ENCODE measurements around the gene LRMDA. TPM values are rescaled to one million over a fixed set of nuclear protein-coding genes. Genes with fewer than 3 reads are reported as not detected.

The LRMDA gene
- total RNA-seq, 1 donor from 2014 or later = not detected

GRCh38 chr10:76026176-76026771 lies 594.9 kb downstream of the LRMDA start:
- Mint-ChIP-seq H3K4me1 (no peaks in the 10 kb centered on the region), H3K27ac (no peak overlapping the region), H3K36me3 (ENCODE audit: low read depth) (no peaks in the 10 kb centered on the region), H3K27me3 (no peaks in the 10 kb centered on the region), H3K4me3 (no peak overlapping the region), H3K9me3 (no peaks in the 10 kb centered on the region)
- DNase-seq = no peak
- intact Hi-C loops (cut with micrococcal nuclease) = no loop called here

- Mint-ChIP-seq H3K27ac (no peak overlapping the region), H3K4me1 (no peaks in the 10 kb centered on the region), H3K9me3 (no peaks in the 10 kb centered on the region), H3K4me3 (no peak overlapping the region), H3K27me3 (no peaks in the 10 kb centered on the region), H3K36me3 (ENCODE audit: low read depth) (no peaks in the 10 kb centered on the region)
- intact Hi-C loops (cut with micrococcal nuclease) = no loop called here
- DNase-seq = no peak
Observed at GRCh38 chr10:76026905-76027304, 595.5 kb downstream of the LRMDA start.

- no peak for DNase-seq
- intact Hi-C loops (cut with micrococcal nuclease) = no loop called here
- Mint-ChIP-seq H3K27ac (no peak overlapping the region), H3K27me3 (no peaks in the 10 kb centered on the region), H3K36me3 (ENCODE audit: low read depth) (no peaks in the 10 kb centered on the region), H3K9me3 (no peaks in the 10 kb centered on the region), H3K4me1 (no peaks in the 10 kb centered on the region), H3K4me3 (no peak overlapping the region)
Observed at GRCh38 chr10:76029782-76030181, 598.4 kb downstream of the LRMDA start.

- no peak overlapping the region for H3K4me3 Mint-ChIP-seq
- H3K27me3 Mint-ChIP-seq = no peaks in the 10 kb centered on the region
- H3K36me3 Mint-ChIP-seq (ENCODE audit: low read depth) = no peaks in the 10 kb centered on the region
- intact Hi-C loops (cut with micrococcal nuclease) = no loop called here
- no peaks in the 10 kb centered on the region for H3K4me1 Mint-ChIP-seq
- no peak overlapping the region for H3K27ac Mint-ChIP-seq
- no peaks in the 10 kb centered on the region for H3K9me3 Mint-ChIP-seq
- no peak for DNase-seq
Observed at GRCh38 chr10:76031099-76031498, 599.7 kb downstream of the LRMDA start.

GRCh38 chr10:76031769-76032699 lies 600.6 kb downstream of the LRMDA start:
- no peak overlapping the region for H3K4me3 Mint-ChIP-seq
- no peak overlapping the region for H3K27ac Mint-ChIP-seq
- intact Hi-C loops (cut with micrococcal nuclease) = no loop called here
- H3K27me3 Mint-ChIP-seq = no peaks in the 10 kb centered on the region
- H3K9me3 Mint-ChIP-seq = no peaks in the 10 kb centered on the region
- no peak for DNase-seq
- H3K36me3 Mint-ChIP-seq (ENCODE audit: low read depth) = no peaks in the 10 kb centered on the region
- no peaks in the 10 kb centered on the region for H3K4me1 Mint-ChIP-seq

- Mint-ChIP-seq H3K4me3 (no peak overlapping the region), H3K27ac (no peak overlapping the region), H3K4me1 (no peaks in the 10 kb centered on the region), H3K9me3 (no peaks in the 10 kb centered on the region), H3K36me3 (ENCODE audit: low read depth) (no peaks in the 10 kb centered on the region), H3K27me3 (no peaks in the 10 kb centered on the region)
- DNase-seq = no peak
- intact Hi-C loops (cut with micrococcal nuclease) = no loop called here
Observed at GRCh38 chr10:76032700-76033039, 601.2 kb downstream of the LRMDA start.

- no peak overlapping the region for H3K4me3 Mint-ChIP-seq
- H3K4me1 Mint-ChIP-seq = no peaks in the 10 kb centered on the region
- no peak overlapping the region for H3K27ac Mint-ChIP-seq
- no peaks in the 10 kb centered on the region for H3K9me3 Mint-ChIP-seq
- no peaks in the 10 kb centered on the region for H3K36me3 Mint-ChIP-seq (ENCODE audit: low read depth)
- no peak for DNase-seq
- intact Hi-C loops (cut with micrococcal nuclease) = no loop called here
- H3K27me3 Mint-ChIP-seq = no peaks in the 10 kb centered on the region
Observed at GRCh38 chr10:76033457-76034196, 602.2 kb downstream of the LRMDA start.

- Mint-ChIP-seq H3K27me3 (no peaks in the 10 kb centered on the region), H3K27ac (no peak overlapping the region), H3K4me1 (no peaks in the 10 kb centered on the region), H3K4me3 (no peak overlapping the region), H3K9me3 (no peaks in the 10 kb centered on the region), H3K36me3 (ENCODE audit: low read depth) (no peaks in the 10 kb centered on the region)
- no peak for DNase-seq
- intact Hi-C loops (cut with micrococcal nuclease) = loop anchor here (5.0 kb wide), 1 partner anchor 637 kb away; no protein-coding TSS in a partner anchor
Observed at GRCh38 chr10:76034353-76035205, 603.2 kb downstream of the LRMDA start.

- H3K27me3 Mint-ChIP-seq = no peaks in the 10 kb centered on the region
- no peak for DNase-seq
- H3K9me3 Mint-ChIP-seq = no peaks in the 10 kb centered on the region
- intact Hi-C loops (cut with micrococcal nuclease) = loop anchor here (5.0 kb wide), 1 partner anchor 638 kb away; no protein-coding TSS in a partner anchor
- no peaks in the 10 kb centered on the region for H3K4me1 Mint-ChIP-seq
- no peaks in the 10 kb centered on the region for H3K36me3 Mint-ChIP-seq (ENCODE audit: low read depth)
- no peak overlapping the region for H3K27ac Mint-ChIP-seq
- H3K4me3 Mint-ChIP-seq = no peak overlapping the region
Observed at GRCh38 chr10:76035206-76036110, 604.0 kb downstream of the LRMDA start.

- no peaks in the 10 kb centered on the region for H3K36me3 Mint-ChIP-seq (ENCODE audit: low read depth)
- no peaks in the 10 kb centered on the region for H3K9me3 Mint-ChIP-seq
- H3K27ac Mint-ChIP-seq = no peak overlapping the region
- no peak overlapping the region for H3K4me3 Mint-ChIP-seq
- H3K4me1 Mint-ChIP-seq = no peaks in the 10 kb centered on the region
- DNase-seq = peak; percentile 81
- intact Hi-C loops (cut with micrococcal nuclease) = loop anchor here (5.0 kb wide), 1 partner anchor 639 kb away; no protein-coding TSS in a partner anchor
- no peaks in the 10 kb centered on the region for H3K27me3 Mint-ChIP-seq
Observed at GRCh38 chr10:76036111-76036940, 604.9 kb downstream of the LRMDA start.

- Mint-ChIP-seq H3K9me3 (no peaks in the 10 kb centered on the region), H3K4me1 (no peaks in the 10 kb centered on the region), H3K4me3 (no peak overlapping the region), H3K27ac (no peak overlapping the region), H3K36me3 (ENCODE audit: low read depth) (no peaks in the 10 kb centered on the region), H3K27me3 (no peaks in the 10 kb centered on the region)
- no peak for DNase-seq
- intact Hi-C loops (cut with micrococcal nuclease) = loop anchor here (5.0 kb wide), 1 partner anchor 640 kb away; no protein-coding TSS in a partner anchor
Observed at GRCh38 chr10:76036962-76037361, 605.5 kb downstream of the LRMDA start.
